HL-60 (cell line): ENCODE data around the gene DPP10.

Experiments
- GABPA ChIP-seq: IDR thresholded peaks from 2 replicates; pipeline ENCODE4 v1.6.1; 2012; ENCODE audit warnings: low read depth
- POLR2AphosphoS5 ChIP-seq: IDR thresholded peaks from 2 replicates; pipeline ENCODE4 v1.6.1; 2012; ENCODE audit warnings: low read depth
- SPI1 ChIP-seq: IDR thresholded peaks from 2 replicates; pipeline ENCODE4 v1.6.1; 2012; ENCODE audit warnings: low read depth, mild to moderate bottlenecking, borderline replicate concordance
- TF ChIP-seq, protein P1 (sequence below): IDR thresholded peaks from one replicate; pipeline ENCODE4 v1.5.1; 2011; ENCODE audit warnings: low read length, control low read depth, inconsistent platforms; ENCODE audit not compliant: insufficient read depth
- TF ChIP-seq, protein P2 (sequence below): IDR thresholded peaks from 2 replicates; pipeline ENCODE4 v1.6.1; 2012; ENCODE audit warnings: low read depth; ENCODE audit not compliant: insufficient replicate concordance

DNA sequence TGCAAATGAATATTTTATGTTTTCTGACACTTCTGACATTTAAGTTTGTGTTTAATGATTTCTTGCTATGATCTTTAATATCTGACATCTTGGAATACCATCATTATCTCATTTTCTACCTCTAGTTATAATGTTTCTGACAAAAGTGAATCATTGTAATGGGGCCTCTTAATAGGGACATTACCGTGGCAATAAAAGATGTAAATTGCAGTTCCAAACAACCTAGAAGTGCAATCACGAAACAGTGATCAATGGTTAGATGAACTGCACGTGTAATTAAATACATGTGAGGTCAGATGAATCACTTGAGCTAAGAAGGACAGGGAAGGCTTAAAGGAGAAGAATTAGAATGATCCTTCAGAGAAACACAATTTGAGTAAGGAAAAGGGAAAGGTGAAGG, 1078.3 kb downstream of the DPP10 start:
- TF ChIP-seq POLR2AphosphoS5 (no peak), GABPA (no peak), SPI1 (no peak)
- TF ChIP-seq, protein P1, sequence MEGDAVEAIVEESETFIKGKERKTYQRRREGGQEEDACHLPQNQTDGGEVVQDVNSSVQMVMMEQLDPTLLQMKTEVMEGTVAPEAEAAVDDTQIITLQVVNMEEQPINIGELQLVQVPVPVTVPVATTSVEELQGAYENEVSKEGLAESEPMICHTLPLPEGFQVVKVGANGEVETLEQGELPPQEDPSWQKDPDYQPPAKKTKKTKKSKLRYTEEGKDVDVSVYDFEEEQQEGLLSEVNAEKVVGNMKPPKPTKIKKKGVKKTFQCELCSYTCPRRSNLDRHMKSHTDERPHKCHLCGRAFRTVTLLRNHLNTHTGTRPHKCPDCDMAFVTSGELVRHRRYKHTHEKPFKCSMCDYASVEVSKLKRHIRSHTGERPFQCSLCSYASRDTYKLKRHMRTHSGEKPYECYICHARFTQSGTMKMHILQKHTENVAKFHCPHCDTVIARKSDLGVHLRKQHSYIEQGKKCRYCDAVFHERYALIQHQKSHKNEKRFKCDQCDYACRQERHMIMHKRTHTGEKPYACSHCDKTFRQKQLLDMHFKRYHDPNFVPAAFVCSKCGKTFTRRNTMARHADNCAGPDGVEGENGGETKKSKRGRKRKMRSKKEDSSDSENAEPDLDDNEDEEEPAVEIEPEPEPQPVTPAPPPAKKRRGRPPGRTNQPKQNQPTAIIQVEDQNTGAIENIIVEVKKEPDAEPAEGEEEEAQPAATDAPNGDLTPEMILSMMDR = no peak
- TF ChIP-seq, protein P2, sequence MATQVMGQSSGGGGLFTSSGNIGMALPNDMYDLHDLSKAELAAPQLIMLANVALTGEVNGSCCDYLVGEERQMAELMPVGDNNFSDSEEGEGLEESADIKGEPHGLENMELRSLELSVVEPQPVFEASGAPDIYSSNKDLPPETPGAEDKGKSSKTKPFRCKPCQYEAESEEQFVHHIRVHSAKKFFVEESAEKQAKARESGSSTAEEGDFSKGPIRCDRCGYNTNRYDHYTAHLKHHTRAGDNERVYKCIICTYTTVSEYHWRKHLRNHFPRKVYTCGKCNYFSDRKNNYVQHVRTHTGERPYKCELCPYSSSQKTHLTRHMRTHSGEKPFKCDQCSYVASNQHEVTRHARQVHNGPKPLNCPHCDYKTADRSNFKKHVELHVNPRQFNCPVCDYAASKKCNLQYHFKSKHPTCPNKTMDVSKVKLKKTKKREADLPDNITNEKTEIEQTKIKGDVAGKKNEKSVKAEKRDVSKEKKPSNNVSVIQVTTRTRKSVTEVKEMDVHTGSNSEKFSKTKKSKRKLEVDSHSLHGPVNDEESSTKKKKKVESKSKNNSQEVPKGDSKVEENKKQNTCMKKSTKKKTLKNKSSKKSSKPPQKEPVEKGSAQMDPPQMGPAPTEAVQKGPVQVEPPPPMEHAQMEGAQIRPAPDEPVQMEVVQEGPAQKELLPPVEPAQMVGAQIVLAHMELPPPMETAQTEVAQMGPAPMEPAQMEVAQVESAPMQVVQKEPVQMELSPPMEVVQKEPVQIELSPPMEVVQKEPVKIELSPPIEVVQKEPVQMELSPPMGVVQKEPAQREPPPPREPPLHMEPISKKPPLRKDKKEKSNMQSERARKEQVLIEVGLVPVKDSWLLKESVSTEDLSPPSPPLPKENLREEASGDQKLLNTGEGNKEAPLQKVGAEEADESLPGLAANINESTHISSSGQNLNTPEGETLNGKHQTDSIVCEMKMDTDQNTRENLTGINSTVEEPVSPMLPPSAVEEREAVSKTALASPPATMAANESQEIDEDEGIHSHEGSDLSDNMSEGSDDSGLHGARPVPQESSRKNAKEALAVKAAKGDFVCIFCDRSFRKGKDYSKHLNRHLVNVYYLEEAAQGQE = no peak
